NCI-H2107 treated with DMSO at 0.1 percent for 48 hours (cell line): ENCODE measurements around the gene ZFYVE28.

Experiments used
- DNase-seq: peaks from one replicate; lab custom pipeline; 2025; ENCODE audit not compliant: unreplicated experiment; lab: John Stamatoyannopoulos, UW

ZFYVE28 gene

GRCh38 chr4:2306773-2307410, 111.6 kb downstream of the ZFYVE28 start:
- no peak for DNase-seq

DNA sequence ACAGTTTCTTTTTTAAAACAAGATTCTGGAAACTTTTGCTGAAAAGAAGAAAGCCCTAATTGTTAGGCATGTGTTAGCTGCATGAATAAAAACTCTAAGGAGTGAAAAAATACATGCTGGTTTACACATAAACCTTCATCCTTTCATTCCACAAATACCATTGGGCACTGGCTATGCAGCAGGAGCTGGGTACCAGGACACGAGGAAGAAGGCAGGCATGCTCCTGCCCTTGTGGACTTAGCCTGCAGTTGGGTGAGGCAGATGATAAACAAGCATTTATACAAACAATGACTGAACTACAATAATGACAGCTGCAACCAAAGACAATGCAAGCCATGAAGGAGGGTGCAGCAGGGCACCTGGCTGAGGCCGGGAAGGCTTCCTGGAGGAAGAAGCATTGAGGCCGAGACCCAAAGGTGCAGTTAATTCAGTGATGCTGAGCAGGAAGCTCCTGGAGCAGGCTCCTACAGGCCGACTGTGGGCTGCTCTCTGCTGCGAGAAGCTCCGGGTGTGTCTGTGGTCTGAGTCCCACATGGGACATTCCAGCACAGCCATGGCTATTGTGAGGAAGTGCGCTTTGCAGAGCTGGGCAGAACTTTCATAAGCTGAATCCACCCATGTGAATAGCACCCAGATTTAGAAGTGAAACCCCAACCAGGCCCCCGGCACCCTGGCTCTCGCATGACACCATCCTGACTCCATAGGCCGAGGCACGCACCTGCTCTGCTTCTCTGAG, 112.5 kb downstream of the ZFYVE28 start:
- no peak for DNase-seq

DNA sequence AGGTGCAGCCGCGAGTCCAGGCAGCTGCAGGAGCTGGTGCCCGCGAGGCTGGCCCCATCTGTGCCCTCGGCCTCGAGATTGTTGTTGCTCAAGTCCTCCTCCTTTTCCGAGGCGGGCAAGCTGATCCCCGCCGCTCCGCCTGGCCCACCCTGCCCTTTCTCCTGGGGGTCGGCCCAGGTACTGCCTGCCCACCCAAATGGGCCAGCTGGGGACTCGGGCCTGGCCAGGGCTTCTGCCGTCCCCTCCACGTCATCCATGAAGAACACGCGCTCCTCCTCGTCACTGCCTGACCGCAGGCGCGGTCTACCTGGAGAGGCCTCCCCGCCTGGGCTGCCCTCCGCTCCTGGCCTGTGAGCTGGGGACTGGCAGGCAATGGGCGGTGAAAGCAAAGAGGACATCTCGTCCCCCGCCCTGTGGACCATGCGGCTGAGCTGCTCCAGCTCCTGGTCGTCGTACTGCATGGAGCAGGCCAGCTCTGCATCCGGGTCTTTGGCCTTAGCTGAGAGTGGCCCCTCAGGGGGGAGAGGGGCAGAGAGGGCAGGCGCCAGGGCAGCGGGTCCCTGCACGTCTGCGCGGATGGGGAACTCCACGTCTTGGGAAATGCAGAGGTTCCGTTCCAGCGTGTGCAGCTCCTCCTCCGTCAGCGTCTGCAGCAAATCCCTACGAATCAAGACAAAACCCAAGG, 113.4 kb downstream of the ZFYVE28 start:
- DNase-seq: no peak

DNA sequence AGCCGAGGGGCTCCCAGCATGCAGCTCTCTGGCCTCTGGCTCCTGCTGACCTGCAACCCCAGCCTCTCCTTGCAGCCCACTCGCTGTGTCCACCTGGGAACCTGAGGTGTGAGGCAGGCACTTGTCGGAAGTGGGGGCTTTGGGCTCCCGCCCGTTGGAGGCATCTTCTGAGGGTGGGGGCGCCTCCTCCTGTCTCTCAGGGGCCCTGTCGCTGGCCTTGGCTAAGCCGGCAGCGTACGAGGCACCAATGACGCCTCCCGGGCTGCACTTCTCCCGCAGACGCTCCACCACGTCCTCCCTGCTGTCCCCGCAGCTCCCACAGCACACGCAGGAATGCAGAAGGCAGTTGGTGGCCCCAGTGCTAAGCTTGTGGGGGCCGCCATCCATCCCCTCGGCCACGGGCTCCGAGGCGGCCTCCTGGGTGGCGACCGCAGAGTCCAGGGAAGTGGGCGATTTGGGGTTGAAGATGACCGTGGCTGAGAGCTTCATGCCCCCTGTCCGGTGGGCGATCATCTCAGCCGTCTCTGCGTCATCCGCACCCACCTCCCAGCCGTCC, 114.0 kb downstream of the ZFYVE28 start:
- DNase-seq: no peak

DNA sequence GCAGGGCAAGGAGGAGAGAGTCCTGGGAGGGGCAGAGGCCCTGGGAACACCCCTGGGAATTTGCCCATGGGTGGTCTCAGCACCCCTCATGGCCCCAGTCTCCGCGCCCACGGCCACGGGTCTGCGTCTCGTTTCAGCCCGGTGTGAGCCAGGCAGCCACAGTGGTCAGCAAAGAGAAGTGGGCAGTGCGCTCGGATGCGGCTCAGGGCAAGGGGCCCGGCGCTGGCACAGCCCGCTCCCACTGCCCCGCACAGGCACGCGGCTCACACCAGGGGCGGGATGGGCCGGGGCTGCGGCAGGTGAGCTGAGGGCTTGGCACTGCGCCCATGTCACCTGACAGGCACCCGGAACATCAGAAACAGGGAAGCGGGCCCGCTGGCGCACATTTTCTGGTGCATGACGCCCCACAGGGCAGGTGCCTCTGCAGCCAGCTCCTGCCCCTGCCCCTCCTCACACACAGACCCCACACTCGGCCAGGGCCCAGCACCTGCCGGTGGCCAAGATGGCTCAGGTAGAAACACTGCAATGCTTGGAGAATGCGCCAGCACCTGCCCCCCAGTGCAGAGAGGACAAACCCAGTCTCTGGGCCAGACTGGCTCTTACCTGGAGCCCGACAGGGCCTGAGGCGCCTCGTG, 114.6 kb downstream of the ZFYVE28 start:
- DNase-seq: no peak

DNA sequence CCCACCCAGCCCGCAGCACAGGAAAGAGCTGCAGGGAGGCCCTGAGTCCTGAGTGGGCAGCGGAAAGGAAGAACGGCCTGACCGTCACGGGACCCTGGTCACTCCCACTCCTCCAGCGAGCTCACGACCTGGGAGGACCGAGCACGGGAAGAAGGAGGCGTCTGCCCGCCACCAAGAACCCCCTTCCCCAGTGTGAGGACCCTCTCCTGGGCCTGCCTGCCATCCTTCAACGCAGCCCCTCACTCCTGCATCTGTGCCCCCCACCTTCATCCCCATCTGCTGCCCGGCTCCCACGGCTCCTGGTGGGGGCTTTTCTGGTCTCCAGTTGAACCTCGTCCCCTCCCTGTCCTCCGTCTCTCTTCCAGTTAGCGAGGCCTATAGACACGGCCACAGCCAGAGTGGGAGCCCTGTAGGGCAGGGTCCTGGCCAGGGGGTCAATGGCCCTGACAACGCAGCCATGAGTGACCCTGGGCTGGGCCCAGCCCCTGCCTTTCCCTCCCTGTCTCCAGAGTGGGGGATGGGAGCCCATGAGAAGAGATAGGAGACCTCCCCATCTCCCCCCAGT, 115.2 kb downstream of the ZFYVE28 start:
- no peak for DNase-seq

DNA sequence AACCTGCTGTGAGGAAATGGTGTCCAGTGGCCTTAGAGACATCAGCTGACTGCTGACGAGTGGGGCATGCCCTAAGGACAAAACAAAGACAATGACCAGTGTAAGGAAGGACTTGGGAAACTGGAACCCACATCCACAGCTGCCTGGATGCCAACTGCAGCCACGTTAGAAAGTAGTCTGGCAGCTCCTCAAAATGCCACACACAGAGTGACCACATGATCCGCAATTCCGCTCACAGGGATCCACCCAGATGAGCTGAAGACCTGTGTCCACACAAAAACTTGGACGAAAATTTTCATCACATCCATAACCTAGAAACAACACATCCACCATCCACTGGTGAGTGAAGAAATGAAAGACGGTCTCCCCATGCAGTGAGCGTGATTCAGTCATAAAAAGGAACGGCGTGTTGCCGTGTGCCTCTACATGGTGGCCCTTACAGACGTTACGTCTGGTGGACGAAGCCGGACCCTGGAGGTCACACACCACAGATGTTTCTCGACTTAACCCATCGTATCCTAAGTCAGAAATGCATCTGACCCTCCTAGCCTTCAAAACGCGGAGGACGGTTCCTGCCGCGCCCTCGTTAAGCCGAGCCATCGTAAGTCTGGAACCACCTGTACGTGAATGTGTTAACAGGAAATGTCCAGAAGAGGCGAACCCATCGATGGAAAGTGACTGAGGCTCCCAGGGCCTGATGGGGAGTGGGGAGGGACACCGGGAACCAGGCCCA, 115.9 kb downstream of the ZFYVE28 start:
- no peak for DNase-seq

- no peak for DNase-seq
Observed at GRCh38 chr4:2301806-2302205, 116.6 kb downstream of the ZFYVE28 start.

GRCh38 chr4:2301225-2301642, 117.2 kb downstream of the ZFYVE28 start:
- DNase-seq: no peak

- DNase-seq: no peak
Observed at GRCh38 chr4:2300431-2301224, 117.8 kb downstream of the ZFYVE28 start.

- no peak for DNase-seq
Observed at GRCh38 chr4:2299794-2300193, 118.7 kb downstream of the ZFYVE28 start.

DNA sequence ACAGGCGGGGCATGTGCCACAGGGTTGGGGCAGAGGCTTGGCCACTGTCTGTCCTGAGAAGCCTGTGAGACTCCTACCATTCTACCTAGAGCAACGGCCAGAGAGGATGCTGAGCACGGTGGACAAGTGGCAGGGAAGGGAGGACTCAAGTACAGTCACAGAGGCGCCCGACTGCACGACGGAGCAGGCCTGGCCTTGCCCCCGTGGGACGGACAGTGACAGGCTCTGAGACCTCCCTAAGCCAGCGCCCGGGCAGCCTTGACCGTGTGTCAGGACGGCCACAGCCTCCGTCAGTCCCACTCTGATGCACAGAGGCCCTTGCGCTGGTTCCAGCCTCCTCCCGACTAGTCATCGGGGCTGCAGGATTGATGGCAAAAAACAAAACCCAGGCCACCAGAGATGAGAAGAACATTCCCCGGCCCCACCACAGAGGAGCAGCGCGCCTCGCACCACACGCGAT, 119.9 kb downstream of the ZFYVE28 start:
- DNase-seq: no peak

- no peak for DNase-seq
Observed at GRCh38 chr4:2297606-2298531, 120.6 kb downstream of the ZFYVE28 start.

GRCh38 chr4:2296631-2297601, 121.5 kb downstream of the ZFYVE28 start:
- DNase-seq: no peak

DNA sequence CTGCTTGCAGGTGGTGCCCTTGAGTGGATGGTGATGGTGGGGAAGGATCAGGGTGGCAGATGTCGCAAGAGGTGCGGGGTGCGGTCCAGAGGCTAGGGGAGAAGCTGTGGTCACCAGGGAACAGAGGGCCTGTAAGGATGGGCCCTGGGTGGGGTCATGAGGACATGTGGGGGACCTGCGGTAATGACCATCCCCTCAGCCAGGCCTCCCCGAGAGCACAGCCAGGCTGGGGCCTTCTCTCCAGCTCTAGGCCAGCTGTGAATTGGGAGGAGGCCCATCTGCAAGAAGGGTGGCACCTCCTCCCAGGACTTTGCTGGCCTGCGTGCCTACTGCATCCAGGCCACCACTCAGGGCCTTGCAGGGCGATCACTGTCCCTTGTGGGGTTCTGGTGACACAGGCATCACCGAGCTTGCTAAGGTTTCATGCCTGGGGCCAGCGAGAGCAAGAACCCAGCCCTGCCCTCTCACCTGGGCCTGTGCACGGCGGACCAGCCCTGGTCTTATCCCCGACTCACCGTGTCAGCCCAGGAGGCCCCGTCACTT, 122.5 kb downstream of the ZFYVE28 start:
- no peak for DNase-seq

GRCh38 chr4:2295500-2295899, 122.9 kb downstream of the ZFYVE28 start:
- no peak for DNase-seq

GRCh38 chr4:2292646-2293108, 125.8 kb downstream of the ZFYVE28 start:
- DNase-seq: no peak
